Lower lobe of right lung (tissue), 2 donors: ENCODE data around the gene SLC19A1. TPM values are rescaled to one million over a fixed set of nuclear protein-coding genes. Genes with fewer than 3 reads are reported as not detected.
"Not testable (repeated sequence)": the region's sequence is repeated elsewhere in the genome, so short reads cannot be mapped to it uniquely, and the experiment has no call there.

Experiments used
- ATAC-seq, 2 donors: fragments of 200-7000 bp; cut with Tn5 transposase; one replicate each; pipeline ENCODE4 v1.9.1; 2020 to 2022; ENCODE audit warnings: mild to moderate bottlenecking in 2 of 2, moderate library complexity in 2 of 2
- DNase-seq: peaks from one replicate; pipeline ENCODE4 v3.0.0-alpha.2; 2020
- H3K27ac ChIP-seq: fragments of 200-600 bp; one replicate; pipeline ENCODE4 v1.8.0; 2022
- H3K27me3 ChIP-seq: fragments of 200-600 bp; one replicate; pipeline ENCODE4 v1.8.0; 2022; ENCODE audit warnings: low read depth
- H3K36me3 ChIP-seq: fragments of 200-600 bp; one replicate; pipeline ENCODE4 v1.8.0; 2022; ENCODE audit warnings: mild to moderate bottlenecking
- H3K4me1 ChIP-seq: fragments of 200-600 bp; one replicate; pipeline ENCODE4 v1.8.0; 2022
- H3K4me3 ChIP-seq: fragments of 200-600 bp; one replicate; pipeline ENCODE4 v1.8.0; 2022; ENCODE audit warnings: mild to moderate bottlenecking
- H3K9me3 ChIP-seq: fragments of 200-600 bp; one replicate; pipeline ENCODE4 v1.8.0; 2022
- CTCF ChIP-seq: fragments of 200-600 bp; IDR thresholded peaks from one replicate; pipeline ENCODE4 v1.8.0; 2022; ENCODE audit warnings: antibody characterized with exemption, mild to moderate bottlenecking
- intact Hi-C: fragments of 100-400 bp; cut with DNase I; formaldehyde crosslinking; loops from one replicate; pipeline ENCODE4 v1.11.0; 2022
- total RNA-seq: library from RNA; stranded (reverse); fragmentation: NEBNext Ultra II Directional; extraction: Animal tissue kit (Norgen Biotek cat#: 25700); gene quantifications from one replicate; pipeline ENCODE4 v1.2.1, GENCODE V29; 2021
- donor health status: DM: no; HTN: yes; CAD: no; lungs with severe emphysema.

SLC19A1 gene
- total RNA-seq, 1 donor from 2014 or later = 50.7 TPM

- no peak for TF ChIP-seq CTCF
- ATAC-seq (no peak), DNase-seq (peak; percentile 20)
- no peak overlapping the region for H3K4me3 ChIP-seq
- H3K4me1 ChIP-seq = peaks cover 4% of the 10 kb centered on the region
- H3K27ac ChIP-seq = no peak overlapping the region
- H3K9me3 ChIP-seq = no peaks in the 10 kb centered on the region
- no peaks in the 10 kb centered on the region for H3K36me3 ChIP-seq
- H3K27me3 ChIP-seq = no peaks in the 10 kb centered on the region
- intact Hi-C loops = no loop called here
These were observed 30.0 kb upstream of the SLC19A1 start for GRCh38 chr21:45572231-45572630.

GRCh38 chr21:45571641-45572040, 29.4 kb upstream of the SLC19A1 start:
- TF ChIP-seq CTCF = no peak
- no peak overlapping the region for H3K4me3 ChIP-seq
- H3K9me3 ChIP-seq = no peaks in the 10 kb centered on the region
- no peak overlapping the region for H3K27ac ChIP-seq
- no peaks in the 10 kb centered on the region for H3K36me3 ChIP-seq
- ATAC-seq = no peak
- no peaks in the 10 kb centered on the region for H3K27me3 ChIP-seq
- intact Hi-C loops = no loop called here
- H3K4me1 ChIP-seq = peaks cover 4% of the 10 kb centered on the region
- DNase-seq = no peak

- no peak overlapping the region for H3K4me3 ChIP-seq
- intact Hi-C loops = no loop called here
- H3K4me1 ChIP-seq = peaks cover 4% of the 10 kb centered on the region
- no peak for ATAC-seq
- no peaks in the 10 kb centered on the region for H3K36me3 ChIP-seq
- H3K27me3 ChIP-seq = no peaks in the 10 kb centered on the region
- no peak overlapping the region for H3K27ac ChIP-seq
- no peaks in the 10 kb centered on the region for H3K9me3 ChIP-seq
- peak; percentile 16 for DNase-seq
- no peak for TF ChIP-seq CTCF
These were observed 28.8 kb upstream of the SLC19A1 start for GRCh38 chr21:45570826-45571601.

- ATAC-seq (no peak), DNase-seq (peak; percentile 16)
These were observed 27.8 kb upstream of the SLC19A1 start for GRCh38 chr21:45570071-45570470.

GRCh38 chr21:45568383-45568782, 26.1 kb upstream of the SLC19A1 start:
- no peak overlapping the region for H3K4me3 ChIP-seq
- H3K36me3 ChIP-seq = no peaks in the 10 kb centered on the region
- no peaks in the 10 kb centered on the region for H3K9me3 ChIP-seq
- no peak for TF ChIP-seq CTCF
- no peak overlapping the region for H3K27ac ChIP-seq
- H3K27me3 ChIP-seq = no peaks in the 10 kb centered on the region
- no peak for ATAC-seq
- no peaks in the 10 kb centered on the region for H3K4me1 ChIP-seq
- intact Hi-C loops = no loop called here
- DNase-seq = no peak

More at GRCh38 chr21:45570071-45570470, 27.8 kb upstream of the SLC19A1 start:
- no peak overlapping the region for H3K27ac ChIP-seq
- H3K4me3 ChIP-seq = no peak overlapping the region
- no peaks in the 10 kb centered on the region for H3K36me3 ChIP-seq
- intact Hi-C loops = no loop called here
- H3K9me3 ChIP-seq = no peaks in the 10 kb centered on the region
- peaks cover 4% of the 10 kb centered on the region for H3K4me1 ChIP-seq
- no peaks in the 10 kb centered on the region for H3K27me3 ChIP-seq
- TF ChIP-seq CTCF = no peak

- H3K36me3 ChIP-seq, H3K27me3 ChIP-seq, H3K27ac ChIP-seq, ATAC-seq, H3K4me1 ChIP-seq, intact Hi-C loops, H3K4me3 ChIP-seq, H3K9me3 ChIP-seq, DNase-seq: not testable (repeated sequence)
These were observed 21.9 kb upstream of the SLC19A1 start for GRCh38 chr21:45564137-45564536.
